HG02642 (cell line): ENCODE measurements around the gene RNPEP.
"Not testable (repeated sequence)": the region's sequence is repeated elsewhere in the genome, so short reads cannot be mapped to it uniquely, and the experiment has no call there.

Experiments
- ATAC-seq: cut with Tn5 transposase; IDR thresholded peaks from one replicate; pipeline ENCODE4 v1.9.1; 2021; ENCODE audit warnings: mild to moderate bottlenecking; ENCODE audit not compliant: unreplicated experiment, poor library complexity

Gene RNPEP

DNA sequence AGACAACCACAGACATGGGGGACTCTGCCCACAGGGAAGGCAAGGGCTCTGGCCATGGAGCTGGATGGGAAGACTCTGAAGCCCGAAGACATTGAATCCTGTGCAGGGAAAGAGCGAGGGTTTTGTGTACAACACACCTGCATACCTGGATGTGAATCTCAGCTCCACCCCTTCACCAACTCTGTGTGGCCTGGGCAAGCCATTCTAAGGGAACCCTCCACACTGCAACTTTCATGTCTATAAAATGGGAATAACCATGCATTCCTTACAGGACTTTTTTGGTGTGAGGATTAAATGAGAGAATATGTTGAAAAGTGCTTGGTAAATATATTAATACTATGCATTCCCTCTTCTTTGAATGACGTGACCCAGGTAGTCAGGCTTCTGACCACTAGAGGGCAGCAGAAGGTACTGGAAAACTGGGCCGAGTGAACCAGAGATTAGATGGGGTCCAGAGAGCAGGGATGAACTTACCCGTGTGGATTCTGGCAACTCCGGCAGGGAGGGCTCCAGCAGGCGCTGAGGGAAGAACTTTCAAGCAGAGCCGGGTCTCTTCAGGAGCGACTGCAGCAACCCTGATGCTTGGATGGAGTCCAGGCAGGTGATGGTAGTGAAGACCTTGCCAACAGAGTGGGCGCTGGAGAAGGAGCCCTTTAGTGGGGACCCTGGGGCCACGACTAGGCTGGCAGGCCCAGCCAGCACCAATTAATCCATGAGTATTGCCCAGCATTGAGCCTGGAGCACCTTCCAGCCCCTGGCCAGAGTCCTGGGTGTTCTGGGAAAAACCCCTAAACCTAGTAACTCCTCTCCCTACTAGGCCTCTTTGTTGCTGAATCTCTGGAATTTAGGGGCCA lies 27.1 kb downstream of the RNPEP start:
- ATAC-seq: peak; percentile 49

GRCh38 chr1:202010180-202011015 lies 27.9 kb downstream of the RNPEP start, which contains the start of gene ELF3:
ELF3 (plus strand) TSS chr1:202010587; CDS start chr1:202011137, 550 bp downstream.
- peak; percentile 72 for ATAC-seq

GRCh38 chr1:202011994-202012393 lies 29.5 kb downstream of the RNPEP start:
- ATAC-seq: no peak

DNA sequence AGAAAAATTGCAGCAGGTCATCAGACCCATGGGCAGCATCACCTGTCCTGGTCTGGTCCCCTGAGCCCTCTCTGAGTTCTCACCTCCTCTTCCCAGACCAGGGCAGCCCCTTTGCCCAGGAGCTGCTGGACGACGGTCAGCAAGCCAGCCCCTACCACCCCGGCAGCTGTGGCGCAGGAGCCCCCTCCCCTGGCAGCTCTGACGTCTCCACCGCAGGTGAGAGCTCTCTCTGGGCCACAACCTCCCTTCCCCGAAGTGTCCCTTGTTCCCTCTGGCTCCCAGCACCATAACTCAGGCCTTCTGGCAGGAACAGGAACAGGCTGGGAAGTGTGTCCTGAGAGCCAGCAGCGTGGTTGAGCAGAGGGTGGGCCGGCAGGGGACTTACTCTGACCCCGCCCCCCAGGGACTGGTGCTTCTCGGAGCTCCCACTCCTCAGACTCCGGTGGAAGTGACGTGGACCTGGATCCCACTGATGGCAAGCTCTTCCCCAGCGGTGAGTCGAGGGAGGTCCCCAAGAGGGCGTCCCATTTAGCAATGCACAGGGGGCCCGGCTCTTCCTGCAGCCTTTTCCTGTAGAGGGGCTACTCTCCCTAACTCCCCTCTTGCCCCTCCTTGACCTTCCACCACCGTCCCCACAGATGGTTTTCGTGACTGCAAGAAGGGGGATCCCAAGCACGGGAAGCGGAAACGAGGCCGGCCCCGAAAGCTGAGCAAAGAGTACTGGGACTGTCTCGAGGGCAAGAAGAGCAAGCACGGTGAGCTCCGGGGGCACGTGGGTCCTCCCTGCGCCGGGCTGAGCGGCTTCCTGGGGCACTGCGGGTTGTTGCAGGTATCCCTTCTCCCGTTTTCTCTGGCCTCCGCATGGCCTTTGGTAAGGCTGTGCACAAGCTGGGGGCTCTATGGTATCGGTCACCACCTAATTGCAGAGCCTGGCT lies 30.4 kb downstream of the RNPEP start:
- no peak for ATAC-seq

DNA sequence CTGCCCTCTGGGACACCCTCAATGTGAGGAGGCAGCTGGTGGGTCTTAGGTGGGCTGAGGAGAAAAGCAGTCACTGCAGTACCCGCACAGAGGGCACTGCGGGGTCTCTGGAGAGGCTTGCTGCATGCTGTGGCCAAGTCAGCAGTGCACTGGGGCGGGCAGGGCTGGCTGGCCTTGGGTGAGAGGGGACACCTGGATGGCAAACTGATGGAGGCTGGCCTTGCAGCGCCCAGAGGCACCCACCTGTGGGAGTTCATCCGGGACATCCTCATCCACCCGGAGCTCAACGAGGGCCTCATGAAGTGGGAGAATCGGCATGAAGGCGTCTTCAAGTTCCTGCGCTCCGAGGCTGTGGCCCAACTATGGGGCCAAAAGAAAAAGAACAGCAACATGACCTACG lies 31.2 kb downstream of the RNPEP start:
- no peak for ATAC-seq

GRCh38 chr1:202014060-202014459 lies 31.6 kb downstream of the RNPEP start:
- no peak for ATAC-seq

DNA sequence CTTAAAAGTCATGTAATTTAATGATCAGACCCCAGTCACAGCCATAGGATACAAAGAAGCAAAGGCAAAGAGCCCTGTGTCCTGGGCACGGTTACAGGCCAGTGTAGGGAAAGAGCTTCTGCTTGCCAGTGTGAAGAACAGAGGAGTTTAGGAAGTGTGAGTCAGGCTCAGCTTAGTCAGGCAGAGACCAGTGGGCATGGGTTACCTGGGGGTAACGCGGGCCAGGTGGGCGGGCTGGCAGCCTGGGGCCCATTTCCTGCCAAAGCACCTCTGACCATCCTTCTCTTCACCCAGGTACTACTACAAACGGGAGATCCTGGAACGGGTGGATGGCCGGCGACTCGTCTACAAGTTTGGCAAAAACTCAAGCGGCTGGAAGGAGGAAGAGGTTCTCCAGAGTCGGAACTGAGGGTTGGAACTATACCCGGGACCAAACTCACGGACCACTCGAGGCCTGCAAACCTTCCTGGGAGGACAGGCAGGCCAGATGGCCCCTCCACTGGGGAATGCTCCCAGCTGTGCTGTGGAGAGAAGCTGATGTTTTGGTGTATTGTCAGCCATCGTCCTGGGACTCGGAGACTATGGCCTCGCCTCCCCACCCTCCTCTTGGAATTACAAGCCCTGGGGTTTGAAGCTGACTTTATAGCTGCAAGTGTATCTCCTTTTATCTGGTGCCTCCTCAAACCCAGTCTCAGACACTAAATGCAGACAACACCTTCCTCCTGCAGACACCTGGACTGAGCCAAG lies 32.6 kb downstream of the RNPEP start:
- ATAC-seq: no peak

DNA sequence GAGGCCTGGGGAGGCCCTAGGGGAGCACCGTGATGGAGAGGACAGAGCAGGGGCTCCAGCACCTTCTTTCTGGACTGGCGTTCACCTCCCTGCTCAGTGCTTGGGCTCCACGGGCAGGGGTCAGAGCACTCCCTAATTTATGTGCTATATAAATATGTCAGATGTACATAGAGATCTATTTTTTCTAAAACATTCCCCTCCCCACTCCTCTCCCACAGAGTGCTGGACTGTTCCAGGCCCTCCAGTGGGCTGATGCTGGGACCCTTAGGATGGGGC lies 33.2 kb downstream of the RNPEP start:
- ATAC-seq: no peak

GRCh38 chr1:202016022-202016810 lies 33.8 kb downstream of the RNPEP start:
- no peak for ATAC-seq

DNA sequence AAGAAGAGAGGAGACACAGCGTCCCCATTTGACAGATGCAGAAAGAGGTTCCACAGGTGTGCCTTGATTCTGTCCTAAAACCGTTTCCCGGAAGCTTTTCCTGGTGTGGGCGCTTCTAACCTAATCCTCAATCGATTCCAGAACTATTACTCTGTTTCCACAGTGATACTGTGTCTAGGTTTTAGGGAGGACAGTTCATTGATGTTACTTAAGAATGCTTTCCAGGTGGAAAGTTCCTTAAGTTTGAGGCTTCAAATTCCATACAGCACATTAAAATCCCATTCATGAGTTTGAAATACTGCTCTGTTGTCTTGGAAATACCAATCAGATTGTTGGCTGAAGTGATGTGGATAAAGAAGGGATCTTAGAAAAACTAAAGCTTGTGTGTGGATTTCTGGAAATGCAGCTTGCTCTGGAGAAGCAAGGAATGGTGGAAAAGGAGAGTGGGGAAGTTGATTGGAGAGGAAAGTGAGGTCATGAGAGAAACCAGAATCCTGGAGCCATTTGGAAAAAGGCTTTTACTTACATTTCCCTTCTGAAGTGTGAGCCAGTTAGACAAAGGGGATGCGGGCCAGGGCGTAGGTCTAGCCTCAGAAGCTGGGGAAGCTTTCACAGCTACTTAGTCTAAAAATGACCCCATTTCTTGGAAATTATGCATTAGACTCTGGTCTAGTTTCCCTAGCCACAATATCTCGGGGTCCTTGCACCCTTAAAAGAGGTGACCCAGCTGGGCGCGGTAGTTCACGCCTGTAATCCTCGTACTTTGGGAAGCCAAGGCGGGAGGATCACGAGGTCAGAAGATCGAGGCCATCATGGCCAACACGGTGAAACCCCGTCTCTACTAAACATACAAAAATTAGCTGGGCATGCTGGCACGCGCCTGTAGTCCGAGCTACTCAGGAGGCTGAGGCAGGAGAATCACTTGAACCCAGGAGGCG lies 34.6 kb downstream of the RNPEP start:
- no peak for ATAC-seq

GRCh38 chr1:202017749-202018467 lies 35.5 kb downstream of the RNPEP start:
- no peak for ATAC-seq

DNA sequence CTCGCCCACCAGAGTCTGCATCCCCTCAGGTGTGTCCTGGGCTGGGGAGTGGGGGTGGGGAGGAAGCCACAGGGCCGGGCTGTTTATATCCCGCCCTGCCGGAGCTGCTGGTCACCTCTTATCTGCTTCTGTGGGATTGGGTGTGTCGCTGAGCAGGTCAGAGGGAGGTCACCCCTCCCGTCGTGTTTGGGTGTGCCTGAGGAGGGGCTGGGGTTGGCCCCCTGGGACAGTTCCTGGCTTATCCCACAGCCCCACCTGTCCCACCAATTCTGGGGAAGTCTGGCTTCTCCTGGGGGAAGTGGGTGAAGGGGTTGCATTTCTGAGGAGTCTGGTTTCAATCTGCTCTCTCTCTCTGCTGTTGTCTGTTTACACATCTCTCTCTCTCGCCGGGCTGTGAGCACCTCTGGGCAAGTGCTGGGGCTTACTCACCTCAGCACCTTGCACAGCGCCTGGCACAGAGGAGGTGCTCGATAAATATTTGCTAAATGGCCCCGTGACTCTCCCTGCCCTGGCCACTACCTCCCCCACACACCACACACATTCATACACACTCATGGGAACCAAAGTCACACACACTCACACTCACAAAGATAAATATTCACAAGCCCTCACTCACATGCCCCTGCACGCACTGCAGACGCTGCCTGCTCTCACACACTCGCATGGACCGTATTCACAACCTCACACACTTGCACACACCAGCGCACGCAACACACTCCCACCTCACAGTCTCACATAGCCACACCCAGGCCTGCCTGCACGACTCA lies 36.2 kb downstream of the RNPEP start:
- ATAC-seq: no peak

DNA sequence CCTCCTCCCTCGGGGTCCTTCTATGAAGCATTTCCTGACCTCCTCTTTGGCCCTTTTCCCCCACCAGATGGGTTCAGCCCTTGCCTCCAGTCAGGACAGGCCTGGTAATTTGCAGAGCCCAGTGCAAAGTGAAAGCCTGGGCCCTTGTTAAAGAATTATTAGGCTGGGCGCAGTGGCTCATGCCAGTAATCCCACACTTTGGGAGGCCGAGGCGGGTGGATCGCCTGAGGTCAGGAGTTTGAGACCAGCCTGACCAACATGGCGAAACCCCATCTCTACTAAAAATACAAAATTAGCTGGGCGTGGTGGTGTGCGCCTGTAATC lies 36.7 kb downstream of the RNPEP start:
- not testable (repeated sequence) for ATAC-seq

GRCh38 chr1:202023001-202023433 lies 40.6 kb downstream of the RNPEP start:
- ATAC-seq: no peak

DNA sequence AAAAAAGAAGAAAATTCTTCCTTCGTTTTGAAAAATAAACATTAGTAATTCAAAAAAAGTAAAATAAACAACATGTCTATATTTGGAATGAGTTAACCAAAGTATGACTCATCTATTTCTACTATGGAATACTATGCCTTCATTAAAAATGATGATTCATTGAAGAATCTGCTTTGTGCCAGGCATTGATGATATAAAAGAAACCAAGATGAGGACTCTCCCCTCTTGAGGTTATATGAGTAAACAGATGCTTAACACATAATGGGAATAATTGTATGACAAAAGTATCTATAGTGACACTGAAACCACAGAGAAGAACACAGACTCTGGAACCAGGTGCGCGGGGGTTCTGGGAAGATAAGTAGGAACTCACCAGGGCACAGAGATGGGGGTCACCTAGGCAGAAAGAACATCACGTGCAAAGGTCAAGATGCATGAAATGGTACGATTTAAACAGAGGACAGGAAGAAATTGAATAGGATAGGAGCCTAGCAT lies 46.8 kb downstream of the RNPEP start:
- ATAC-seq: no peak

- no peak for ATAC-seq
Observed at GRCh38 chr1:202029727-202030126, 47.3 kb downstream of the RNPEP start.

DNA sequence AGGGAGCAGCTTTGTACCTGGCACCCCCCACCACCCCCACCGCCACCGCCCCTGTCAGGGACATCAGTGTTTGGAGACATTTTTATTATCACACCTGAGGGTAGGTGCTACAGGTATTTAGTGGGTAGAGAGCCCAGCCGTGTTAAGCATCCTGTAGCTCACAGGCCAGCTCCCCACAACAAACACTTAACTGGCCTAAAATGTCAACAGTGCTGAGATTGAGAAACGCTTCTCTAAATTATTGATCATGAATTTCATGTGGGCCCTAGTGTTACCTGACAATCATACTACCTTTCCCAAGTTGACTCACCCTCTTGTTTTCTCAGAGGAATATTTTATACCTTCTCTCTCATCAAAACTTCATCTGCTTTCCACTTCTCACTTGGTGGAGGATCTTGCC lies 49.3 kb downstream of the RNPEP start:
- no peak for ATAC-seq
